Measurements from ENCODE around the gene ZDHHC1. TPM values are rescaled to one million over a fixed set of nuclear protein-coding genes. Genes with fewer than 3 reads are reported as not detected.
A peak's percentile ranks its signal among the peaks of the same experiment; 100 is the strongest.

Gene ZDHHC1
- total RNA-seq, 3 donors from 2014 or later: 9.2 to 12.3 (median 10.0) TPM

DNA sequence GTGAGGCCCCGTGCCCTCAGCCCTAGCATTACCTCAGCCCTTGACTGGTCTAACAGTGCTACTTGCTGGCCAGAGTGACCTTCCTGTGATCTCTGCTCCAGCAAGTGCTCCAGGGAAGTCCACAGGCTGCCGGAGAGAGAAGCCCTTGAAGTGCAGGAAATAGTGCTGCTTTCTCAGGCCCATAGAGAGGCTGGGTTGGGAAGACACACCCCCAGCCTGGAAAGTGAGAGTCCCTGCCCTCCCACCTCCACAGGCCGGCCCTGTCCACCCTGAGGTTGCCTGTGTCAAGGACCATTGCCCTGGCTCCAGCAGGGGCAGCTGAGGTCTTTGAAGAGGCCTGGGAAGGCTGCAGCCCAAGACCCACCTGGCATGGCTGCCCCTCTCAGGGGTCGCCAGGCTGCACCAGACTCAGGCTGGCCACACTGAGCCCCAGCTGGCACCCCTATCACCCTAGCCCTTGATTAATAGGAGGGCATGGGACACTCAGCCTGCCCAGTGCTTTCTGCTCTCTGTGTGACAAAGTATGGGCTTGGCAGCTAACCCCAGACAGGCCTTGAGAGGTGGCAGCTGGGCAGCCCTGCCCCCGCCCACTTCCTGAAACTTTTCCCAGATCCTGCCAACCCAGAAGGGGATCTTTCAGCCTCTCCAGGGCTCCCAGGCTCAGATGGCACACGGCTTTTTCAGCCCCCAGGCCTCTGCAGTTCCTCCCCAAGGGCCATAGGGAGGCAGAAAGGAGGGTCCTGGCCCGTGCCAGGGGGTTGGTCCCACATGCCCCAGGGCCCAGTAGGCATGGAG is 43.0 kb upstream of the ZDHHC1 start:
- Histone ChIP-seq H3K4me3 (peak overlapping the region; percentile 14), H3K9me3 (no peaks in the 10 kb centered on the region), H3K36me3 (ENCODE audit: low read depth) (no peaks in the 10 kb centered on the region), H3K4me1 (ENCODE audit: low read depth) (peaks cover 81% of the 10 kb centered on the region)
- intact Hi-C loops (cut with DNase I, micrococcal nuclease): no loop called here
- ATAC-seq (peak; percentile 49), DNase-seq (peak; percentile 82 to 88 (median 84))
- TF ChIP-seq, protein P1, sequence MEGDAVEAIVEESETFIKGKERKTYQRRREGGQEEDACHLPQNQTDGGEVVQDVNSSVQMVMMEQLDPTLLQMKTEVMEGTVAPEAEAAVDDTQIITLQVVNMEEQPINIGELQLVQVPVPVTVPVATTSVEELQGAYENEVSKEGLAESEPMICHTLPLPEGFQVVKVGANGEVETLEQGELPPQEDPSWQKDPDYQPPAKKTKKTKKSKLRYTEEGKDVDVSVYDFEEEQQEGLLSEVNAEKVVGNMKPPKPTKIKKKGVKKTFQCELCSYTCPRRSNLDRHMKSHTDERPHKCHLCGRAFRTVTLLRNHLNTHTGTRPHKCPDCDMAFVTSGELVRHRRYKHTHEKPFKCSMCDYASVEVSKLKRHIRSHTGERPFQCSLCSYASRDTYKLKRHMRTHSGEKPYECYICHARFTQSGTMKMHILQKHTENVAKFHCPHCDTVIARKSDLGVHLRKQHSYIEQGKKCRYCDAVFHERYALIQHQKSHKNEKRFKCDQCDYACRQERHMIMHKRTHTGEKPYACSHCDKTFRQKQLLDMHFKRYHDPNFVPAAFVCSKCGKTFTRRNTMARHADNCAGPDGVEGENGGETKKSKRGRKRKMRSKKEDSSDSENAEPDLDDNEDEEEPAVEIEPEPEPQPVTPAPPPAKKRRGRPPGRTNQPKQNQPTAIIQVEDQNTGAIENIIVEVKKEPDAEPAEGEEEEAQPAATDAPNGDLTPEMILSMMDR (IDR thresholded peaks at IDR 0.05): no peak

DNA sequence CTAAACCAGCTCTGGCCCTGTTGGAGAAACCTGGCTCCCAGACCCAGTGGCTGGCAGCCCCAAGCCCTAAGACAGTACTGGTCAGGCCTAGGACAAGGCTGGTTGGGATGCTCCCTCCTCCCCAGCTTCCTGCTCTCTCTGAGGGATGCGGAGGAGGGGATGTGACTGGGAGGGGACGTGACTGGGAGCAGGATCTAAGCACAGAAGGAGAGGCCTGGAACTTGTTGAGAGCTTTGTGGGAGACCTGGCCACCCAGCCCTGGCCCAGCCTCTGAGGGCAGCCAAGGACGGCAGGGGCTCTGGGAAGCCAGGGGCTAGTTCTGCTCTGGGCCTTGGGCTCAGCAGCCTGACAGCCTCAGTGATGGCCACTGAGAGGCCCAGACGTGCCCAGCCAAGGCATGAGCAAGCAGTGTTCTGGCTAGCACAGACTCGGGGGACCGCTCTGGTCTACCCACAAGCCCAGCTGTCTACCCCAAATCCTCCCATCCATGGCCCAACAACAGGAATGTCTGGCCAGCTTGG is 41.9 kb upstream of the ZDHHC1 start:
- H3K36me3 ChIP-seq (ENCODE audit: low read depth): no peaks in the 10 kb centered on the region
- intact Hi-C loops (cut with DNase I, micrococcal nuclease): no loop called here
- TF ChIP-seq, protein P1 (IDR thresholded peaks at IDR 0.05): no peak
- H3K9me3 ChIP-seq: no peaks in the 10 kb centered on the region
- no peak overlapping the region for H3K4me3 ChIP-seq
- H3K4me1 ChIP-seq (ENCODE audit: low read depth): peaks cover 77% of the 10 kb centered on the region
- ATAC-seq (no peak), DNase-seq (peak; percentile 23 to 67 (median 40))

DNA sequence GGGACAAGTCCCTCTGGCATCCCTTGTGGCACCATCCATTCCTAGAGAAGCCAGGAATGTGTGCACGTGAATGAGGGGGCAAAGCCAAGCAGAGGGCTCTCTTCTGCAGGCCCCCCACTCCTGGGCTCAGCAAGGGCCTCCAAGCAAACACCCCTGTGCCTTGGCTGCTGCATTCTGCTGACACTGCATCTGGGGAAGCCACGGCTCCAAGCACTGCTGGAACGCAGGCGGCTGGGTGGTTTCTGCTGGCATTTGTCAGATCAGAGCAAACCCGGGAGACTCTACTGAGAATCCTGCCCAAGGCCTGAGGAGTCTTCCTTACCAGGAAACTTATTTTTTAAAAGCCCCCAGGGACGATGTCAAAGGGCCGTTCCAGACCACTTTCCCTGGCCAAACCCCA is 41.3 kb upstream of the ZDHHC1 start:
- H3K4me3 ChIP-seq: no peak overlapping the region
- no peak for ATAC-seq

DNA sequence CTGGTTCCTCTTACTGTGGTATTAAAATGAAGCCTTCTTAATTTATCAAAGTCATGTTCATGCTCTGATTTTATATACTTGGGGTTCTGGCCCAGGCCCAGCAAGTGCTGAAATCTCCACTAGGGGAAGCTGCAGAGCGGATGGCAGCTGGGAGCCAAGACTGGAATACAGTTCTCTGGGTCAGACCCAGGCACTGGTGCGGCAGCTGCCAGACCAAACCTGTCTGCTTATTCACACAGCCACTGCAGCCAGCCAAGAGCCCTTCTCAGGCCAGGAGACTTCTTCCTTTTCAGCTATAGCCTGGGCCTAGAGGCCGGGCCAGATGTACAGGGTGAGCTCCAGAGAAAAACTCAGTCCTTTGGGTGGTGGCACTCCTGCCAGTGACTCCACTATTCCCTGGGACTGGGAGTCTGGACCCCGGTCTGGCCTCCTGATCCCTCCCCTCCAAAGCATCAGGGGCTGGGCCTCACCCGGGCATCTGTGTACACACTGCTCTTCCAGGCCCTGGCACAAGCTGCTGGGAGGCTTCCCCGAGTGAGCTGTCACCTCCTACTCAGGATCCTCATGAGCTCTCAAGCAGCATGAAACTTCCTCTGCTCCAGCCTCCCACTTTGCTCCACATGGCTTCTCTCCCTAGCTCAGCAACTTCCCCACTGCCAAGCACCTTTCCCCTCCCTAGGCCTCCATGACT is 40.3 kb upstream of the ZDHHC1 start:
- no peaks in the 10 kb centered on the region for H3K36me3 ChIP-seq (ENCODE audit: low read depth)
- peak; percentile 80 to 83 (median 81) for DNase-seq
- TF ChIP-seq, protein P1 (IDR thresholded peaks at IDR 0.05): peak; percentile 58
- intact Hi-C loops (cut with DNase I, micrococcal nuclease): no loop called here
- peak; percentile 36 for ATAC-seq
- H3K4me1 ChIP-seq (ENCODE audit: low read depth): peaks cover 79% of the 10 kb centered on the region
- H3K9me3 ChIP-seq: no peaks in the 10 kb centered on the region
- no peak overlapping the region for H3K4me3 ChIP-seq

More for the DNA sequence above, 41.3 kb upstream of the ZDHHC1 start:
- H3K36me3 ChIP-seq (ENCODE audit: low read depth): no peaks in the 10 kb centered on the region
- intact Hi-C loops (cut with DNase I, micrococcal nuclease): no loop called here
- no peaks in the 10 kb centered on the region for H3K9me3 ChIP-seq
- DNase-seq: peak; percentile 7 to 43 (median 27)
- TF ChIP-seq, protein P1 (IDR thresholded peaks at IDR 0.05): no peak
- H3K4me1 ChIP-seq (ENCODE audit: low read depth): peaks cover 77% of the 10 kb centered on the region

DNA sequence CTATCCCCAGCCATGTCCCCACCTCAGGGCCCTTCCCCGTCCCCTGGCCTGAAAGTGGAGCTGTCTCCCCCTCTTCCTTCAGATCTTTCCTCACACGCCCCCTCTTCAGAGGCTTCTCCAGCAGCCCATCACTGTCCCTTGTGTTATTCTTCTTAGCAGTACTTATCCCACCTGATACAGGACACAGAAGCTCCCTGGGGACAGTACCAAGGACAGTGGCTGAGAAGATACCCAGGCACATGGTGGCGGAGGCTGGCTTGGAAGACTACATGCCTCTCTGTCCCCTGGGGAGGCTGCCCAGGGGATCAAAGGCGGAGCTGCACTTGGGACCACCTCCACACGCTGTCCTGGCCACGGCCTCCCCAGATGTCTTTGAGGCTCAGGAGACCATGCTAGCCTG is 38.6 kb upstream of the ZDHHC1 start:
- Histone ChIP-seq H3K9me3 (no peaks in the 10 kb centered on the region), H3K36me3 (ENCODE audit: low read depth) (no peaks in the 10 kb centered on the region), H3K4me1 (ENCODE audit: low read depth) (peaks cover 78% of the 10 kb centered on the region), H3K4me3 (no peak overlapping the region)
- DNase-seq: peak in 1 of 3 donors; percentile 25
- intact Hi-C loops (cut with DNase I, micrococcal nuclease): no loop called here
- TF ChIP-seq, protein P1 (IDR thresholded peaks at IDR 0.05): no peak
- no peak for ATAC-seq

Measured in mucosa of descending colon (tissue), 3 donors.